H1 (cell line): ENCODE results near the gene CCNYL1. TPM values are rescaled to one million over a fixed set of nuclear protein-coding genes. Genes with fewer than 3 reads are reported as not detected.

Source experiments
- FOSL1 ChIP-seq: IDR thresholded peaks from 2 replicates; pipeline ENCODE4 v1.6.1; 2011; ENCODE audit warnings: mild to moderate bottlenecking, low read depth, low read length, moderate library complexity; ENCODE audit not compliant: insufficient read depth
- HDAC6 ChIP-seq: IDR thresholded peaks from one replicate; pipeline ENCODE4 v1.7.1; 2012; ENCODE audit warnings: low read depth, mild to moderate bottlenecking, inconsistent platforms, low read length, moderate library complexity
- RBBP5 ChIP-seq: IDR thresholded peaks from 2 replicates; pipeline ENCODE4 v1.7.1; 2012; ENCODE audit warnings: low read depth, mild to moderate bottlenecking, inconsistent platforms, low read length, moderate library complexity, borderline replicate concordance
- polyA plus RNA-seq, 7 experiments: library from polyadenylated mRNA; depleted of rRNA in 3 of 7; stranded (reverse) in 5 of 7; unstranded in 2 of 7; fragments of >200 nt in 5 of 7; fragments of 200-250 nt in 2 of 7; gene quantifications; 1 replicate in 5 of 7; 2 replicates in 1 of 7; 4 replicates in 1 of 7; pipeline versions ENCODE4 v1.2.1 to v1.2.3, GENCODE V29; 2011 to 2013; ENCODE audit warnings: missing spikeins in 2 of 7, mixed read lengths in 2 of 7
- total RNA-seq: library from RNA; stranded (reverse); fragmentation: NEBNext Ultra II Directional; extraction: Animal tissue kit (Norgen Biotek cat#: 25700); gene quantifications from 2 replicates; pipeline ENCODE4 v1.2.1, GENCODE V29; 2021

The CCNYL1 gene
- total and polyA plus RNA-seq, 2 of the 8 experiments (the other 6 are each of a cell fraction or from before 2014, with no cell fraction given): 13.3 to 35.4 TPM

DNA sequence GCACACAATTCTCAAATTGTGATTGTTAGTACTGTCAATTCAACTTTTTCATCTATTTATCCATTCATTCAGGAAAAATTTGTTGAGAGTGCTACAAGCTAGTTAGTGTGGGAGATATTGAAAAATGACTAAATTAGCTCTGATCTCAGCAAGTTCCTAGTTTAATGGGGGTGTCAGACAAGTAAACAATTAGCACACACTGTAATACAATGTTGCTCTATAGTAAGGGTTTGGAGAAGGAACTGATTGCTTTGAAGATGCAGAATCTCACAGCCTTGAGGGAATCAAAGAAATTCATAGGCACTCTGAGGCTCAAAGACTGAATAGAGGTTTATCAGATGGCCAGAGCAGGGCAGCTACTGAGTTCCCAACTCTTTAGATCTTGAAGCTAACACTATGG, 6.8 kb upstream of the CCNYL1 start (continued):
- no peak for TF ChIP-seq FOSL1
- no peak for TF ChIP-seq HDAC6
- TF ChIP-seq RBBP5: no peak
